Nephron progenitor cell (in vitro differentiated cells): ENCODE measurements around the gene CBLL1.

Experiments used
- DNase-seq: peaks from one replicate; pipeline ENCODE4 v3.0.0; 2021
- H3K27ac Mint-ChIP-seq: 2 replicates; pipeline ENCODE4 v1.8.0; 2021; ENCODE audit warnings: mild to moderate bottlenecking, moderate library complexity, mixed read lengths
- H3K27me3 Mint-ChIP-seq: 2 replicates; pipeline ENCODE4 v1.8.0; 2021; ENCODE audit warnings: mild to moderate bottlenecking, low read depth, mixed read lengths; ENCODE audit not compliant: poor library complexity
- H3K36me3 Mint-ChIP-seq: 2 replicates; pipeline ENCODE4 v1.8.0; 2021; ENCODE audit warnings: low read depth, mixed read lengths
- H3K4me1 Mint-ChIP-seq: 2 replicates; pipeline ENCODE4 v1.8.0; 2021; ENCODE audit warnings: mixed read lengths
- H3K4me3 Mint-ChIP-seq: 2 replicates; pipeline ENCODE4 v1.8.0; 2021; ENCODE audit warnings: mild to moderate bottlenecking, moderate library complexity, mixed read lengths
- H3K9me3 Mint-ChIP-seq: 2 replicates; pipeline ENCODE4 v1.8.0; 2021; ENCODE audit warnings: mild to moderate bottlenecking, moderate library complexity, mixed read lengths
- CTCF ChIP-seq: fragments of 200-600 bp; sonication (generic); IDR thresholded peaks from 2 replicates; pipeline ENCODE4 v1.5.0; 2021; ENCODE audit warnings: antibody characterized with exemption

Gene CBLL1, protein sequence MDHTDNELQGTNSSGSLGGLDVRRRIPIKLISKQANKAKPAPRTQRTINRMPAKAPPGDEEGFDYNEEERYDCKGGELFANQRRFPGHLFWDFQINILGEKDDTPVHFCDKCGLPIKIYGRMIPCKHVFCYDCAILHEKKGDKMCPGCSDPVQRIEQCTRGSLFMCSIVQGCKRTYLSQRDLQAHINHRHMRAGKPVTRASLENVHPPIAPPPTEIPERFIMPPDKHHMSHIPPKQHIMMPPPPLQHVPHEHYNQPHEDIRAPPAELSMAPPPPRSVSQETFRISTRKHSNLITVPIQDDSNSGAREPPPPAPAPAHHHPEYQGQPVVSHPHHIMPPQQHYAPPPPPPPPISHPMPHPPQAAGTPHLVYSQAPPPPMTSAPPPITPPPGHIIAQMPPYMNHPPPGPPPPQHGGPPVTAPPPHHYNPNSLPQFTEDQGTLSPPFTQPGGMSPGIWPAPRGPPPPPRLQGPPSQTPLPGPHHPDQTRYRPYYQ

DNA sequence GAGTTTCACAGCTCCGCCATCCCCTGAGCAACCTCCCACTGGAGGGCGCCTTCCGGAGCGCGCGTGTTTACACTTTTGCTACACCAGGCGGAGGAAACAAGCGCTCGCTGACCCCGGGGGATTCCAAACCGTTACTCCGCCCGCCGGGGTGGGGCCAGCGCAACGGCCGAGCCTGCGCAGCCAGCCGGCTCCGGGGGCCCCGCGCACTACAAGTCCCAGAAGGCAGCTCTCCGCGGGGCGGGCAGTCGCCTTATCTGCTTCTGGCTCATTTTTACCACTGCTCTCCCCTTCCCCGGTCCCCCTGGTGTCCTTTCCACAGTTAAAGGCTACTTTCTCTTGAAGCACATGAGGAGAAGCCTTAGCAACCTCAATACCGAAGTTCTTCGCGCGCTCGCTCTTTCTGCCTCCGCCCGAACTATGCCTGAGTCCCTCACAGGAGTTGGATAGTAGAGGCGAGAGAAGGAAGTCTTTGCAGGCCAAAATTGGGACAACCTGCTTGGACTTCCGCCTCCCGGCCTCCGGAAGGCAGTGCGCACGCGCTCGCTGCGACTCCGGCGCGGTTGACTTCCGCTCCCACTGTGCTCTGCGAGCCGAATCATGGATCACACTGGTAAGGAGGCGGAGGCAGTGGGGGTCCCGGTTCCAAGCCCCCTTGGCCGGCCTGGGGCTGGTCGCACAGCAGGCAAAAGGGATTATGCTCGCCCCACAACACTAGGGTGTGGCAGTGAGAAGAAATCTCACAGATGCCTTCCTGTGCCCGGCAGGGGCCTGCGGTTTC lies at the start of gene CBLL1:
TSS of gene CBLL1 (plus strand) at position 576 of the 778 bp plus-strand sequence. CDS start at position 598, 22 bp downstream.
- H3K4me3 Mint-ChIP-seq: peak within 1 kb of the TSS; percentile 96
- peaks cover 26% of the 10 kb centered on the region for H3K4me1 Mint-ChIP-seq
- peaks cover 20% of the 10 kb centered on the region for H3K27me3 Mint-ChIP-seq
- H3K27ac Mint-ChIP-seq: peak within 1 kb of the TSS; percentile 100
- H3K9me3 Mint-ChIP-seq: no peaks in the 10 kb centered on the region
- peak; percentile 96 for DNase-seq
- H3K36me3 Mint-ChIP-seq: peaks cover 5% of the 10 kb centered on the region
- peak; percentile 52 for TF ChIP-seq CTCF

DNA sequence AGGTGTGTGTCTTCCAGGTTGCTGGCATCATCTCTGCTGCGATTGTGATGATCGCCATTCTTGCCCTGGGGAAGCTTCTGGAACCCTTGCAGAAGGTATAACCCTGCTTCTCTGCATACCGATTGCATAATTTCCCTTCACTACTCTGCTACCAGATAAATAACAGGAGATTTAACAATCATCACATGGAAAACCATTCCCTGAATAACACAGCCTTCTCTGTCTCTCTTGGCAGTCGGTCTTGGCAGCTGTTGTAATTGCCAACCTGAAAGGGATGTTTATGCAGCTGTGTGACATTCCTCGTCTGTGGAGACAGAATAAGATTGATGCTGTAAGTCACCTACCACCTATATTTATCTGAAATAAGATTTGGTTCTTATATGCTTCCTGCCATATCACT lies 49.6 kb upstream of the CBLL1 start:
- Mint-ChIP-seq H3K4me1 (no peaks in the 10 kb centered on the region), H3K27ac (no peak overlapping the region), H3K9me3 (no peaks in the 10 kb centered on the region), H3K36me3 (no peaks in the 10 kb centered on the region), H3K27me3 (peaks cover 14% of the 10 kb centered on the region), H3K4me3 (no peak overlapping the region)
- no peak for DNase-seq
- TF ChIP-seq CTCF: no peak

GRCh38 chr7:107696330-107696946 lies 47.5 kb upstream of the CBLL1 start:
- no peak overlapping the region for H3K27ac Mint-ChIP-seq
- no peak for DNase-seq
- no peak overlapping the region for H3K4me3 Mint-ChIP-seq
- no peaks in the 10 kb centered on the region for H3K9me3 Mint-ChIP-seq
- H3K4me1 Mint-ChIP-seq: no peaks in the 10 kb centered on the region
- H3K36me3 Mint-ChIP-seq: no peaks in the 10 kb centered on the region
- TF ChIP-seq CTCF: no peak
- H3K27me3 Mint-ChIP-seq: peaks cover 16% of the 10 kb centered on the region

- peaks cover 20% of the 10 kb centered on the region for H3K27me3 Mint-ChIP-seq
- no peaks in the 10 kb centered on the region for H3K4me1 Mint-ChIP-seq
- no peaks in the 10 kb centered on the region for H3K36me3 Mint-ChIP-seq
- H3K9me3 Mint-ChIP-seq: no peaks in the 10 kb centered on the region
- TF ChIP-seq CTCF: no peak
- H3K27ac Mint-ChIP-seq: no peak overlapping the region
- no peak for DNase-seq
- H3K4me3 Mint-ChIP-seq: no peak overlapping the region
These were observed 46.5 kb upstream of the CBLL1 start for GRCh38 chr7:107697321-107698049.

DNA sequence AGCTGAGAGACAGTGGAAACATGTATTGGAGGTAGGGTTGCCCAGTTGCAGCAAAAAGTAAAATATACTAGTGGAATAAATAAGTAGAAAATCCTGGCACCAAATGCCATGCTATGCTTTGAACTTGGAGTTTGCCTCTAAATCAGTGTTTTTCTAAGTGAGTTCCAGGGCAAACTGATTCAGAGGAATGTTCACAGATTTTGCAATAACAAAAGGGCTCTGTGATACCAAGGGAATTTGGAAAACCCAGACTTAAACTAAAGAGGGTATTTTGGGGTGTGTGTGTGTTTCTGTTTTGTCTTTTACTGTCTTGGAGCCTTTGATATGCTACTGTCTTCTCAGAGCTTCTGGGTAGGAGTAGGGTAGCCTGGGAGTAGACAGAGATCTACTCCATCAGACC lies 43.4 kb upstream of the CBLL1 start:
- Mint-ChIP-seq H3K27me3 (peaks cover 14% of the 10 kb centered on the region), H3K9me3 (no peaks in the 10 kb centered on the region), H3K27ac (no peak overlapping the region), H3K4me1 (no peaks in the 10 kb centered on the region), H3K36me3 (no peaks in the 10 kb centered on the region), H3K4me3 (no peak overlapping the region)
- TF ChIP-seq CTCF: no peak
- no peak for DNase-seq
